SK-N-SH (cell line): ENCODE data around the gene KIF15.

Experiments used
- CTCF ChIP-seq: fragments of 200-600 bp; sonication (generic); IDR thresholded peaks from 2 replicates; pipeline ENCODE4 v1.6.1; 2017; ENCODE audit warnings: antibody characterized with exemption, mild to moderate bottlenecking, moderate library complexity
- EP300 ChIP-seq, 2 experiments: IDR thresholded peaks; 2 replicates each; pipeline versions ENCODE4 v1.4.0 to v1.6.1; 2012; ENCODE audit warnings: borderline replicate concordance in 1 of 2, low read depth in 1 of 2, low read length in 1 of 2
- FOXJ3 ChIP-seq: sonication (generic); formaldehyde crosslinking; IDR thresholded peaks from 2 replicates; pipeline ENCODE4 v1.5.1; 2020; ENCODE audit warnings: mild to moderate bottlenecking, missing genetic modification reagents
- RCOR1 ChIP-seq: fragments of 150-350 bp; IDR thresholded peaks from 2 replicates; pipeline ENCODE4 v1.6.1; 2017; ENCODE audit warnings: antibody characterized with exemption, low read length
- REST ChIP-seq: IDR thresholded peaks from 2 replicates; pipeline ENCODE4 v1.6.1; 2012; ENCODE audit warnings: mild to moderate bottlenecking, low read depth, low read length, moderate library complexity
- USF1 ChIP-seq: IDR thresholded peaks from 2 replicates; pipeline ENCODE4 v1.4.0; 2012; ENCODE audit warnings: low read depth, borderline replicate concordance

GRCh38 chr3:44831232-44831631 lies 69.6 kb downstream of the KIF15 start:
- no peak for TF ChIP-seq RCOR1
- TF ChIP-seq USF1, result no peak
- TF ChIP-seq REST, result no peak
- TF ChIP-seq EP300 (IDR thresholded peaks at IDR 0.05; ENCODE audit: borderline replicate concordance in 1 of 2, low read depth in 1 of 2, low read length in 1 of 2), result no peak
- no peak for TF ChIP-seq FOXJ3 (CRISPR knock-in tag)
- TF ChIP-seq CTCF, result no peak
